OCI-LY3 (cell line): ENCODE measurements around the gene SERINC2.

Source experiments
- EZH2phosphoT487 ChIP-seq: fragments of 200-600 bp; shearing (Covaris generic); IDR thresholded peaks from 2 replicates; pipeline ENCODE4 v1.6.1; 2018; ENCODE audit warnings: antibody characterized with exemption, mixed run types, low read depth
- TF ChIP-seq, protein P1 (sequence below): fragments of 200-600, 300-600 bp; sonication (generic); IDR thresholded peaks from 2 replicates; pipeline ENCODE4 v1.5.1; 2014; ENCODE audit warnings: antibody characterized with exemption, low read length, low read depth

GRCh38 chr1:31373897-31374486 is 39.0 kb upstream of the SERINC2 start:
- TF ChIP-seq, protein P1, sequence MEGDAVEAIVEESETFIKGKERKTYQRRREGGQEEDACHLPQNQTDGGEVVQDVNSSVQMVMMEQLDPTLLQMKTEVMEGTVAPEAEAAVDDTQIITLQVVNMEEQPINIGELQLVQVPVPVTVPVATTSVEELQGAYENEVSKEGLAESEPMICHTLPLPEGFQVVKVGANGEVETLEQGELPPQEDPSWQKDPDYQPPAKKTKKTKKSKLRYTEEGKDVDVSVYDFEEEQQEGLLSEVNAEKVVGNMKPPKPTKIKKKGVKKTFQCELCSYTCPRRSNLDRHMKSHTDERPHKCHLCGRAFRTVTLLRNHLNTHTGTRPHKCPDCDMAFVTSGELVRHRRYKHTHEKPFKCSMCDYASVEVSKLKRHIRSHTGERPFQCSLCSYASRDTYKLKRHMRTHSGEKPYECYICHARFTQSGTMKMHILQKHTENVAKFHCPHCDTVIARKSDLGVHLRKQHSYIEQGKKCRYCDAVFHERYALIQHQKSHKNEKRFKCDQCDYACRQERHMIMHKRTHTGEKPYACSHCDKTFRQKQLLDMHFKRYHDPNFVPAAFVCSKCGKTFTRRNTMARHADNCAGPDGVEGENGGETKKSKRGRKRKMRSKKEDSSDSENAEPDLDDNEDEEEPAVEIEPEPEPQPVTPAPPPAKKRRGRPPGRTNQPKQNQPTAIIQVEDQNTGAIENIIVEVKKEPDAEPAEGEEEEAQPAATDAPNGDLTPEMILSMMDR, result no peak
- TF ChIP-seq EZH2phosphoT487, result no peak
